GM12874 (cell line): Measurements from ENCODE around the gene LTF.

Source experiments
- TF ChIP-seq, protein P1 (sequence below): IDR thresholded peaks from 2 replicates; pipeline ENCODE4 v1.5.1; 2011; ENCODE audit warnings: low read depth, mild to moderate bottlenecking, control low read depth, low read length, moderate library complexity; ENCODE audit not compliant: insufficient read depth

Gene LTF

DNA sequence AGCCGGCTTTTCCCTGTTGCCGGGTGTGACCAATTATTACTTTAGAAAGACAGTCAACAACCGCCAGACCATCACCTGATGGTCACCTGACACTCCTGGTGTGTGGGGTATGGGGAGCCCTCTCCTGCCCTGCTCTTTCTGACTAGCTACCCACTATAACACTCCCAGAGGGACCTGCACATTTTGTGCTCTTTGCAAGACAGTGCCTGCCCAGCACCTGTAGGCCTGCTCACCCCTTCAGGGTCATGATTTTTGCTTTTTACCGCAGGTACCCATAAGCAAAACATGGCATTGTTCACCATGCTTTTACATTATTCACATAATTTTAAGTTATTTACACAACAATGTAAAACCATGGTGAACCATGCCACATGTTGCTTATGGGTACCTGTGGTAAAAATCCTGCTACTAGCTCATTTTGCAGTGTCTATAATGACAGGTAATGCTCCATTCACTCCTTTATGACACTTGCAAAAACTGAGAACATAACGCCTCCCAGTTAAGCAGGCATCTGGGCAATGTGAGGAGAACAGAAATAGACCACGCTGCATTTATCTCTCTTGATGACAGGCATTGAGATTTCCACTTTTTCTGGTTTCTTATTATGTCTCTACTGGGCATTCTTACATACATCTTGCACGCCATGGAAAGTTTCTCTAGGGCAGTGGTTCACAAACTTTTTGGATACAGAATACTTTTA is 47.7 kb downstream of the LTF start:
- TF ChIP-seq, protein P1, sequence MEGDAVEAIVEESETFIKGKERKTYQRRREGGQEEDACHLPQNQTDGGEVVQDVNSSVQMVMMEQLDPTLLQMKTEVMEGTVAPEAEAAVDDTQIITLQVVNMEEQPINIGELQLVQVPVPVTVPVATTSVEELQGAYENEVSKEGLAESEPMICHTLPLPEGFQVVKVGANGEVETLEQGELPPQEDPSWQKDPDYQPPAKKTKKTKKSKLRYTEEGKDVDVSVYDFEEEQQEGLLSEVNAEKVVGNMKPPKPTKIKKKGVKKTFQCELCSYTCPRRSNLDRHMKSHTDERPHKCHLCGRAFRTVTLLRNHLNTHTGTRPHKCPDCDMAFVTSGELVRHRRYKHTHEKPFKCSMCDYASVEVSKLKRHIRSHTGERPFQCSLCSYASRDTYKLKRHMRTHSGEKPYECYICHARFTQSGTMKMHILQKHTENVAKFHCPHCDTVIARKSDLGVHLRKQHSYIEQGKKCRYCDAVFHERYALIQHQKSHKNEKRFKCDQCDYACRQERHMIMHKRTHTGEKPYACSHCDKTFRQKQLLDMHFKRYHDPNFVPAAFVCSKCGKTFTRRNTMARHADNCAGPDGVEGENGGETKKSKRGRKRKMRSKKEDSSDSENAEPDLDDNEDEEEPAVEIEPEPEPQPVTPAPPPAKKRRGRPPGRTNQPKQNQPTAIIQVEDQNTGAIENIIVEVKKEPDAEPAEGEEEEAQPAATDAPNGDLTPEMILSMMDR, result no peak

DNA sequence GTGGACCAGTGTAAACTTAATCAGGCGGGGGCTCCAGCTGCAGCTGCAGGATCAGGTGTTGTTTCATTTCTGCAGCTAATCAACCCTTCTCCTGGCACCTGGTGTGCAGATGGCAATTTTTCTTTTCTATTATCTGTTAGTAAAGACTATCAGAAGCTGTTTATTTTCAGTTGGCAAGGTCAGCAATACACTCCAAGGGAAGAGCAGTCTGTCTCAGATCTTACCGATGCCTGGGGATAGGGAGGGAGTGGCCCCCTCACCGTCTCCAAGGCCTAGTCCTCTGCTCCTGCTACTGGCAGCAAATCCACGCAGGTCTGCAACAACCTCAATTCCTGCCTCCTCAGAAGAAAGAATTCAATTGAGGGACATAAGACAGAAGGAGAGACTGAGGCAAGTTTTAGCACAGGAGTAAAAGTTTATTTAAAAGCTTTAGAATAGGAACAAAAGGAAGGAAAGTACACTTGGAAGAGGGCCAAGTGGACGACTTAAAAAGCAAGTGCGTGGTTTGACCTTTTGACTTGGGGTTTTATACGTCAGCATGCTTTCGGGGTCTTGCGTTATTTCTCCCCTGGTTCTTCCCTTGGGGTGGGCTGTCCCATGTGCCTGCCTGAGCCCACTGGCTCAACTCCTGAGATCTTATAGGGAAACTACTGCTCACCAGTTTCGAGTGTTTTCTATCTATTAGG is 48.4 kb downstream of the LTF start:
- TF ChIP-seq, protein P1, result no peak

DNA sequence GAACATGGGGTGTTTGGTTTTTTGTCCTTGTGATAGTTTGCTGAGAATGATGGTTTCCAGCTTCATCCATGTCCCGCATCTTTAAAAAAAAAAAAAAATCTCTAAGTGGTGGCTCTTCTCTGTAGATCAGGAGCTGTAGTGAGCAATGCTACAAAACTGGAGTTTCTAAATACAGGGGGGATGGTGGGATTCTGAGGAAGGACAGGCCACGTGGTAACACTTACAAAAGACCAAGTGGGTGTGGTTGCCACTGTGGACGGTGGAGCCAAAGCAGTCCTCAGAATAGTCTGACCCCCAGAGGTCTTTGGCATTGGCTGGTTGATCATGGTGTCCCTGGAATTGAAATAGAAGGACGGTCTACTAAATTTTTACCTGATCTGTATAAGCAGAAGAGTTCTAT is 50.0 kb downstream of the LTF start:
- TF ChIP-seq, protein P1, result no peak

DNA sequence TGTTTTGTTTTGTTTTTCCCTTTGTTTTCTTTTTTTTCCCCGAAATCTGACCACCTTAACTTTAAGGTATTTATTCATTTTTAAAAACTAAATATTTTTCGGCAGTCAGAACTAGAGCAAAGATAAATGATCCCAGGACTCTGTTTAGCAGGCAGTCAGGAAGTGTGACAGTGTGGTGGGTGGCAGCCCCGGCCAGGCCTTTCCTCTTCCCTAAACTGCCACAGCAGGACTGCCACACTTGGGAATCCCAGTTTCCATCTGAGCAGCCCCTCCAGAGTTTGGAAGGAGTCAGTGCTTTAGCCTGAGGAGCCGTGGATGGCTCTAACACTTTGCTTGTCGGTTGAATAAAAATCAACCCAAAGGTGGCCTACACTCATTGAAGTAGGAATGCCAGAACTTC is 50.8 kb downstream of the LTF start:
- TF ChIP-seq, protein P1, result no peak

DNA sequence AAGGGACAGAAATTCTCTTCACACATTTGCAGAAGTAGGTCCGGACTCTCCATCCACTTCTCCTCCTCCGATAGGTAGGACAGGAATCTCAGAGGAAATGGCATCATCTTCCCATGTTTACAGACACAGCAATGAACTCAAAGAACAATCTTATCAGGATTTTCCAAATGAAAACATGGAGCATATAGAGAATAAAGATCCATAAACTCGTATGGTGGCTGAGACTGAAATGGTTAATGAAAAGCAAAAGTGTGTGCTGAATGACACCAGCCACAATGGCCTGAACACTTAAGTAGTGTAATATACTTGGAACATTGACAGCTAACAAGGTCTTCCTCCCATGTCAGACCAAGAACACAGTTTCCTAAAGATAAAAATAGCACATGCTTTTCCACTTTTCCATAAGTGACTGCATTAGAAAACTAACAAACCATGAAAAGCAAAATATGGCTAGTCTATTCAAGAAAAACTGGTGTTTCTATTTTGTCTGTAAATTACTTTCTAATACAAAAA is 51.9 kb downstream of the LTF start:
- TF ChIP-seq, protein P1, result no peak

DNA sequence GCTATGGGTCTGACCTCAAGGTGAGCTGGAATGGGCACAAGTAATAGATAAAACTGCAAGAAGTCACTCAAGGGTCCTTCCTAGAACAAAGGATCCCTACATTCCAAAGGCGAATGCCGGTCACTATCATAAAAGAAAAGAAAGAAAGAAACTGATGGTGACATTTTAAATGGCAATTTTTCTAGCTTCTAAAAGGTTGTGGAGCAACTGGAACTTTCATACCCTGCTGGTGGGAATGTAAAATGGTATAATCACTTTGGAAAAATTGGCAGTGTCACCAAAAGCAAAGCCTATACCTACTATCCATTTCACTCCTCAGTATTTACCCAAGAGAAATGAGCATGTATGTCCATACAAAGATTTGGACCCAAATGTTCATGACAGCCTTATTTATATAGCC is 53.4 kb downstream of the LTF start:
- TF ChIP-seq, protein P1, result no peak

DNA sequence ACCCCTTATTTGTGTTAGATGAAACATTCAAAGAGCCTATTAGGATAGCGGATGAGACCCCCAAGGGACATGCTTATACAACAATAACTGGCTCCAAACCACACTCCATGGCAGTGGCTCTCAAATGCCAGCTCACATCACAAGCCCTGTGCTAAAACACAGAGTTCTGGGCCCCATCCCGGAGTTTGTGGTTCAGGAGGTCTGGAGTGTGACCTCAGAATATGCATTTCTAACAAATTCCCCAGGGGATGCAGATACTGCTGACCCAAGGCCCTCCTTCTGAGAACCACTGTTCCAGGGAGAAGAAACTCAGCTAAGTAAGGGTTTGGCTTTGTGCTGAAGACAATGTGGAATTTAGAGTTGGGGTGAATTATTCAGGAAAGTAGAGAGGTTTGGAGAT is 54.0 kb downstream of the LTF start:
- TF ChIP-seq, protein P1, result no peak
